ENCODE measurements around the gene DACH1. TPM values are rescaled to one million over a fixed set of nuclear protein-coding genes. Genes with fewer than 3 reads are reported as not detected.

Gene DACH1
- total and polyA plus RNA-seq, 2 of the 8 experiments (the other 6 are each of a cell fraction or from before 2014, with no cell fraction given): 0.12 to 0.67 TPM

DNA sequence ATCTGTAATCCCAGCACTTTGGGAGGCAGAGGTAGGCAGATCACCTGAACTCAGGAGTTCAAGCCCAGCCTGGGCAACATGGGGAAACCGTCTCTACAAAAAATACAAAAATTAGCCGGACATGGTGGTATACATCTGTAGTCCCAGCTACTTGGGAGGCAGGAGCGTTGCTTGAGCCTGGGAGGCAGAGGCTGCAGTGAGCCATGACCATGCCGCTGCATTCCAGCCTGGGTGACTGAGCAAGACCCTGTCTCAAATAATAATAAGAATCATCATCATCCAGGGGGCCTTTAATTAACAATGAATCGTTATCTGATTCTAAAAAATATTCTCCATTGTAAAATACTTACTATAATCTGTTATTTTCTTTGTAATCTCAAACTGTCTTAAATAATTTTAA, 283.4 kb downstream of the DACH1 start:
- H3K23me2 ChIP-seq (ENCODE audit: low read depth, low read length): no peaks in the 10 kb centered on the region
- no peaks in the 10 kb centered on the region for H3K4me1 ChIP-seq (replicated peaks in 1 of 4; ENCODE audit: control insufficient read depth in 3 of 4, insufficient read depth in 4 of 4, low read length in 3 of 4)
- H3K9me3 ChIP-seq (ENCODE audit: insufficient read depth in 2 of 2, low read depth in 1 of 2, low read length in 1 of 2): no peaks in the 10 kb centered on the region
- H3K9ac ChIP-seq (replicated peaks in 1 of 4; ENCODE audit: extremely low read depth in 1 of 4, low read depth in 3 of 4, low read length in 3 of 4): no peak overlapping the region
- 89% methylated on average over 5 of the region's 5 CpGs; no CpG with 5 or more reads in 1 of the 2 experiments for WGBS, 2 experiments (ENCODE audit: extremely low coverage in 1 of 2, insufficient coverage in 1 of 2, insufficient read length in 1 of 2, insufficient replicate concordance in 2 of 2, low coverage in 1 of 2, low lambda C conversion rate in 2 of 2, missing lambda C conversion rate in 1 of 2)
- POLR2A ChIA-PET (ENCODE audit: partially characterized antibody): no interaction called here
- no peak overlapping the region for H2BK12ac ChIP-seq (ENCODE audit: low read depth, low read length)
- no peak overlapping the region for H3K4me3 ChIP-seq (ENCODE audit: extremely low read depth in 1 of 4, insufficient read depth in 2 of 4, low read depth in 3 of 4, low read length in 4 of 4)
- CTCF ChIA-PET (ENCODE audit: partially characterized antibody): no interaction called here
- no peaks in the 10 kb centered on the region for H3K27me3 ChIP-seq (replicated peaks in 1 of 4; ENCODE audit: control insufficient read depth in 3 of 4, extremely low read depth in 1 of 4, insufficient read depth in 3 of 4, low read length in 3 of 4)
- DNase-seq (ENCODE audit: low read depth in 1 of 2, low spot score in 2 of 2) (no peak), FAIRE-seq (no peak)
- H2BK120ac ChIP-seq (replicated peaks; ENCODE audit: low read depth, low read length): no peak overlapping the region
- no peak overlapping the region for H3K27ac ChIP-seq (ENCODE audit: low read depth, low read length)
- H2AFZ ChIP-seq (ENCODE audit: low read length): no peak overlapping the region
- H4K20me1 ChIP-seq (replicated peaks in 1 of 2; ENCODE audit: control insufficient read depth in 1 of 2, insufficient read depth in 2 of 2, low read length in 2 of 2): no peaks in the 10 kb centered on the region
- no peak overlapping the region for H3K4ac ChIP-seq (replicated peaks; ENCODE audit: insufficient read length, low read depth, low read length)
- no peaks in the 10 kb centered on the region; a peak in 1 of 8 replicates for H3K36me3 ChIP-seq (ENCODE audit: control insufficient read depth in 2 of 4, insufficient read depth in 4 of 4, low read length in 3 of 4)
- no peak overlapping the region for H2BK15ac ChIP-seq (ENCODE audit: low read length)
- H2AK5ac ChIP-seq (ENCODE audit: low read depth, low read length): no peak overlapping the region
- no peak overlapping the region for H3K18ac ChIP-seq (ENCODE audit: extremely low read depth, low read length)
- H3K14ac ChIP-seq (ENCODE audit: insufficient read length): no peak overlapping the region
- no peak overlapping the region for H4K5ac ChIP-seq (ENCODE audit: insufficient read length, low read depth, low read length)
- no peak overlapping the region for H2BK20ac ChIP-seq (ENCODE audit: low read length)
- no peaks in the 10 kb centered on the region for H3K79me2 ChIP-seq (ENCODE audit: control insufficient read depth in 1 of 2, insufficient read depth in 2 of 2, low read length in 2 of 2)
- no peak for TF ChIP-seq RNF2 (IDR thresholded peaks at IDR 0.05; ENCODE audit: borderline replicate concordance, low read depth, low read length, missing control alignments, poor library complexity, severe bottlenecking)
- TF ChIP-seq JUN (IDR thresholded peaks at IDR 0.05; ENCODE audit: low read depth, low read length): no peak
- TF ChIP-seq SP2 (IDR thresholded peaks at IDR 0.05; ENCODE audit: low read length): no peak
- no peak for TF ChIP-seq CREB1 (IDR thresholded peaks at IDR 0.05)
- TF ChIP-seq EP300 (IDR thresholded peaks at IDR 0.05; ENCODE audit: borderline replicate concordance in 1 of 2, low read depth in 2 of 2, low read length in 2 of 2): no peak
- no peak for TF ChIP-seq ZNF274 (IDR thresholded peaks at IDR 0.05; ENCODE audit: borderline replicate concordance, extremely low read depth, low read length)
- no peak for TF ChIP-seq RXRA (IDR thresholded peaks at IDR 0.05; ENCODE audit: insufficient read depth, low read depth, low read length)
- no peak for TF ChIP-seq FOSL1 (IDR thresholded peaks at IDR 0.05; ENCODE audit: insufficient read depth, low read depth, low read length)
- TF ChIP-seq, protein P1, sequence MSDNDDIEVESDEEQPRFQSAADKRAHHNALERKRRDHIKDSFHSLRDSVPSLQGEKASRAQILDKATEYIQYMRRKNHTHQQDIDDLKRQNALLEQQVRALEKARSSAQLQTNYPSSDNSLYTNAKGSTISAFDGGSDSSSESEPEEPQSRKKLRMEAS (IDR thresholded peaks at IDR 0.05): no peak
- no peak for TF ChIP-seq SIN3A (conservative IDR thresholded peaks at IDR 0.05 in 1 of 2, IDR thresholded peaks at IDR 0.05 in 1 of 2; ENCODE audit: low read depth in 1 of 2, low read length in 2 of 2)
- TF ChIP-seq, protein P2, sequence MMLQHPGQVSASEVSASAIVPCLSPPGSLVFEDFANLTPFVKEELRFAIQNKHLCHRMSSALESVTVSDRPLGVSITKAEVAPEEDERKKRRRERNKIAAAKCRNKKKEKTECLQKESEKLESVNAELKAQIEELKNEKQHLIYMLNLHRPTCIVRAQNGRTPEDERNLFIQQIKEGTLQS (IDR thresholded peaks at IDR 0.05; ENCODE audit: insufficient read depth, low read depth, low read length): no peak
- TF ChIP-seq GABPA (IDR thresholded peaks at IDR 0.05; ENCODE audit: borderline replicate concordance, insufficient read depth, low read length): no peak
- no peak for TF ChIP-seq CHD1 (IDR thresholded peaks at IDR 0.05; ENCODE audit: low read depth, low read length)
- H3K23ac ChIP-seq (ENCODE audit: insufficient read length): no peak overlapping the region
- H3K79me1 ChIP-seq (ENCODE audit: low read depth, low read length): no peaks in the 10 kb centered on the region
- H4K8ac ChIP-seq (ENCODE audit: extremely low read depth, insufficient read depth, low read length): no peak overlapping the region
- H3K56ac ChIP-seq (replicated peaks; ENCODE audit: insufficient read length, low read depth, low read length): no peak overlapping the region
- no peak overlapping the region for H3K4me2 ChIP-seq (ENCODE audit: insufficient read depth in 1 of 2, low read depth in 2 of 2, low read length in 2 of 2)
- H4K91ac ChIP-seq (replicated peaks; ENCODE audit: insufficient read length, low read length): no peak overlapping the region
- H2BK5ac ChIP-seq (ENCODE audit: low read depth, low read length): no peak overlapping the region

All from H1 (cell line).